GM12892 (cell line): Measurements from ENCODE around the gene CDKL5.
A peak's percentile ranks its signal among the peaks of the same experiment; 100 is the strongest.
"Not testable (repeated sequence)": the region's sequence is repeated elsewhere in the genome, so short reads cannot be mapped to it uniquely, and the experiment has no call there.

Experiments used
- DNase-seq: peaks from one replicate; pipeline ENCODE4 v3.0.0; 2011; ENCODE audit not compliant: insufficient read length
- FAIRE-seq: peaks from 2 replicates; lab custom pipeline; 2011; peaks lifted over from hg19 to GRCh38; lab: Jason Lieb, UNC
- POLR2A ChIP-seq: IDR thresholded peaks from 2 replicates; pipeline ENCODE4 v1.6.1; 2011; ENCODE audit warnings: low read depth, low read length, control low read depth
- POLR2AphosphoS5 ChIP-seq: IDR thresholded peaks from 2 replicates; pipeline ENCODE4 v1.6.1; 2011; ENCODE audit warnings: low read depth, low read length, control low read depth
- TAF1 ChIP-seq: IDR thresholded peaks from 2 replicates; pipeline ENCODE4 v1.6.1; 2011; ENCODE audit warnings: low read depth, mild to moderate bottlenecking, control low read depth, low read length, borderline replicate concordance

The CDKL5 gene

DNA sequence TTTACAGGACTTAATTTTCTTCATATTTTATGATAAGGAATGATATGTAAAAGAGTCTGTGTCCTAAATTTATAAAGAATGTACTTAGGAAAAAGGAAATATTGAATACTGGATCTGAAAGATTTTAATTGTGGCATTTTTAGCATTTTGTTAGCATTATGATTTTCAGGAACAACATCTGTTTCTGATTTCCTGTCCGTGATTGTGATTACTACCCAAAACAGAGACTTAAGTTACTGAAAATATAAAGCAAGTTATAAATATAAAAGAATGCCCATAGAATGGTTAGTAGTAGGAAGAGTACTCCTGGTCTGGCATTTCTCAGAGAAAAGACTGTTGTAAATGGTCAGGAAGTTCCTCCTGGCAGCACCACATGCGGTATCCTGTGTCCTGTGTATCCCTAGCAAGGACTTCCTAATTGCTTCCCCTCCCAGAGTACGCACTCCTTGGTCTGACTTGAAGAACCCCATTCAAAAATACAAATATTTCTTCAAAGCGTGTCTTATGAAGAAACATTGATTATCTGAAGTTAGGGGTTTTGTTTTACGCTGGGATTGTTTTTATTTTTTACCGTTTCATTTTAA is 157.6 kb downstream of the CDKL5 start:
- DNase-seq (no peak), FAIRE-seq (no peak)
- TF ChIP-seq TAF1, result no peak
- no peak for TF ChIP-seq POLR2A
- TF ChIP-seq POLR2AphosphoS5, result no peak

DNA sequence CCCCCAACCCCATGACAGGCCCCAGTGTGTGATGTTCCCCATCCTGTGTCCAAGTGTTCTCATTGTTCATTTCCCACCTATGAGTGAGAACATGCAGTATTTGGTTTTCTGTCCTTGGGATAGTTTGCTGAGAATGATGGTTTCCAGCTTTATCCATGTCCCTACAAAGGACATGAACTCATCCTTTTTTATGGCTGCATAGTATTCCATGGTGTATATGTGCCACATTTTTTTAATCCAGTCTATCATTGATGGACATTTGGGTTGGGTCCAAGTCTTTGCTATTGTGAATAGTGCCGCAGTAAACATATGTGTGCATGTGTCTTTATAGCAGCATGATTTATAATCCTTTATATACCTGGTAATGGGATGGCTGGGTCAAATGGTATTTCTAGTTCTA is 163.9 kb downstream of the CDKL5 start:
- FAIRE-seq, DNase-seq: not testable (repeated sequence)

DNA sequence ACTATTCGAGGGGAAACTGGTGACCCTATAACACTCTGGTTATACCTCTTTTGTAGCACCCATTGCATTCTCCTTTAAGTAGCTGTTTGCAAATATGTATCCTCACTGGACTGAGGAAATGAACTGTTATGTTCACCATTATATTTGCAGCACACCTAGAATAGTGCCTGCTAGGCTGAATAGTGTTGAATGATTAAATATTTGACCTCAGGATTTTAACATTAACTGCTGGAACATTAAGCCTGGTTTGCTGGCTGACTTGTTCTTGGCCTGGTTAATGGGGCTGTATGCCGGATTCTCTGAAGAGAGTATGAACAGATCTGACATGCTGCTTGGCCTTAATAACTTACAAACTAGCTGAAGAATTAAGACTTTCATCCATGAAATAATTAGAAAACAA is 166.4 kb downstream of the CDKL5 start:
- DNase-seq (no peak), FAIRE-seq (no peak)
- TF ChIP-seq TAF1, result no peak
- no peak for TF ChIP-seq POLR2A
- TF ChIP-seq POLR2AphosphoS5, result no peak

DNA sequence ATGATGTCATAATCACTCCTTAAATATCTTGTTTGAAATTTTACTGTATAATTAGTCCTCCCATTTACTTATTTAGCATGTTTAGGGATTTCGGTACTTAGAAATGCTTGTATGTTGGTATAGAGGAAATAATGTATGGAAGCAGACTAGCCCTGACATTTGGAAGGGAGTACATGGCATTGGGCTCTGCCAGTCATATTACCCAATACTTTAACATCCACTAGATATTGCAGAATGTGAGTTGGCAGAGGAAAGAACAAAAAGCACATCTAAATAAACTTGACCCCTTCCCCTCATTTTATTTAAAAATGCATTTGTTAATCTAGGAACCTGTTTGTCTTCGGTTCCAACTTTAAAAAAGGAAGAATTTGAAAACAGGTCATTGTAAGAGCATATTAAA is 168.7 kb downstream of the CDKL5 start:
- DNase-seq (no peak), FAIRE-seq (peak; percentile 5)
- TF ChIP-seq POLR2A, result no peak
- no peak for TF ChIP-seq TAF1
- TF ChIP-seq POLR2AphosphoS5, result no peak

DNA sequence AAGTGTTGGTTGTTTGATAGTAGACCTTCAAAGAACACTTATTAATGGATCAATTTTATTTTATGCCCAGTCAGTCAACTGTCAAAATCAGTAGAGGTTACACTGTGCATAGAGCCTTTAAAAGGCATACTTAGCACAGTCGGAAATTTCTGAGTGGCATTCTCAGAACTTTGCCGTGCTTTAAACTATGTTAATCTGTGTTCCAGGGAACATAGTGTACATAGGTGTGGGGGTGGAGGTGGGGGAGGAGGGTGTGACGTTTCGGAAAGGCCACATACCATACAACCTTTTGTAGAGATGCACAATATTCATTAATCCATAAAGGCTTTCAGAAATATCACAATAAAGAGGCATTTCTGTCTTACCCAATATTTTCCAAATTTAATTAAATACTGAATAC is 170.7 kb downstream of the CDKL5 start:
- FAIRE-seq (no peak), DNase-seq (no peak)
- TF ChIP-seq POLR2A, result no peak
- TF ChIP-seq TAF1, result no peak
- no peak for TF ChIP-seq POLR2AphosphoS5

DNA sequence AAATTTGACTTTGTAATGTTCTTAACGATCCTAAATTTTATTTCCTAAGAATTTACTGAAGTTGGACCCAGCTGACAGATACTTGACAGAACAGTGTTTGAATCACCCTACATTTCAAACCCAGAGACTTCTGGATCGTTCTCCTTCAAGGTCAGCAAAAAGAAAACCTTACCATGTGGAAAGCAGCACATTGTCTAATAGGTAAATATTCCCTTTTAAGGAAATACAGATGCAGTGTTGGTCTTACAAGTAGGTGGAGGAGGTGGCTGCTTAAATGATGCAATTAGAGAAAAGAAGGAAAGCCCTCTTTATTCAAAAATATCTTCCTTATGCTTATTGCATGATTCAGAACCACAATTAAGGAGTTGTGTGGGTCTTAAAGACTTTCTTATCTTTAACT is 173.0 kb downstream of the CDKL5 start:
- no peak for TF ChIP-seq POLR2AphosphoS5
- TF ChIP-seq TAF1, result no peak
- no peak for TF ChIP-seq POLR2A
- DNase-seq, result no peak
- no peak for FAIRE-seq

DNA sequence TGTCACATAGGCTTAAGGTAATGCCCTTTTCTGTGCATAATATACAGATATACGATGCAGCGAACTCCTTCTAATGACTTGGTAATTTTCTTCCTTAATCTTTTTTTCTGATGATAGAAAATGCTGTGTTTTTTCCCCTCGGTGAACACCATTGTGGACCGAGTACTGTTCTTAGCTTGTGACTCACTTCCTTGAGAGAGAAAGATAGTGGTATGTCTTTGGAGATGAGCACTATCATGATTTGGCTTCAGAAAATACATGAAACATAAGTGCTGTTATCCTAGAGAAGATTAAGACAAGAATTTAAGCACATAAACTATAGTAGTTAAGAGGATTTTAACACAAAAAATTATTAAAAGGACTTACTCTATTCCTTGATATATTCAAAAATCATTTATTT is 182.6 kb downstream of the CDKL5 start:
- TF ChIP-seq TAF1, result no peak
- TF ChIP-seq POLR2A, result no peak
- no peak for FAIRE-seq
- no peak for DNase-seq

DNA sequence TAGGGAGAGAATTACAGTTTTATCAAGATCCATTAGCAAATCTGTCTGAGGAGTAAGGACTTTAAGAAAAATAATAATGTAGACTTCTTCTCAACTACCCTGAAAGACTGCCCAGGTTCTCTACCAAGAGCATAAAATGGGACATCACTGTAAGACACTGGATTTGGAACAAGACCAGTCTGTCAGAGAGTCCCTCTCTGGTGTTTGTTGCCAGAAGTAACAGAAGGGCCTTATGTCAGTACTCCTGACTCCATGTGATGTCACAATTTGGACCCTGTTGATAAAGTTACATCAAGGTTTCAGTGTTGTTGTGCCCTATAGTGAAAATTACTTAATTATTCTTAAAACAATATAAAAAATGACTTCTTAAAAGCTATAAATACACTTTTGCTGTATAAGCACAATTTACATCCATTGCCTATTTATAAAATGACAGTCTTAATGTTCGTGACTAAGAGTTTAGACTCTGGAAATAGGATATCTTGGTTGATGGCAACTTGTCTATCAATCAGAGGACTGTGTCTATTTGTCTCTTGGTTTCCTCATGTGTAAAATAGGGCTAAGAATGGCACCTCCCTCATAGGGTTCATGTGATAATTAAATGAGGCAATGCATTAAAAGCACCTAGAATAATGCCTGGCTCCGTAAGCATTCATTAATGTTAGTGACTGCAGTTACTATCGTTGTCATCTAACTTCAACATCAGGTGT is 188.7 kb downstream of the CDKL5 start:
- DNase-seq (no peak), FAIRE-seq (no peak)
- TF ChIP-seq POLR2AphosphoS5 (no peak), POLR2A (no peak), TAF1 (no peak)

DNA sequence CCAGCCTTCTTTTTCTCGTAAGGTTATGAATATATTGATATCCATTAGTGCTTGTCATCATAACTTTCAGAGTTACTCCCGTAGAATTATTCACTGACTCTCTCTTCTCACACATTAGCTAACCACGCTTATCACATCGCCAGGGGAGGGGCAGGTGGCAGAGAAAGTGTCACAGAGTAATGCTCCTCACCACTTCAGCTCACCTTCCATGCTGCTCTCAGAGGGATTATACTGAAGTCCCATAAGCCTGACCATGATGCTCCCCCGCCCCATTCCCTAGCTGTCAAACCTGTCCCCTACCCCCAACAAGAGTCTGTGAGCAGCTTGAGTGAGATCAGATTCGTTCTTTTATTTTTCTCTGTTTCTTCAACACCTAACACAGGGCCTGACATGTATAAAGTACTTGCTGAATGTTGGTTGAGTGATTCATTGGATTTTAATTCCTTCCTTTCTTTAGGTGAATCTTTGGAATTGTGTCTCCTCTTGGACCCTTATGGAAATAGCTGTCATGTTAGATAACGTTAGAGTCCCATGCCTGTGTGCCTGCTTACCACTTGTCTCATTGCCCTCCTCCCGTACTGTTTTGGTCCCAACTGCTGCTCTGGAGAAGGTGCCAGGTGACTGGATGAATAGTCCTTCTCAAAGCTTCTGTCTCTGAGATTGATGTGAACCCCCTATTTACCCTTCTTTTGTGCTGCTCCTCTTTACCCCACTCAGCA is 191.4 kb downstream of the CDKL5 start:
- no peak for TF ChIP-seq POLR2A
- no peak for TF ChIP-seq POLR2AphosphoS5
- no peak for TF ChIP-seq TAF1
- no peak for DNase-seq
- no peak for FAIRE-seq

DNA sequence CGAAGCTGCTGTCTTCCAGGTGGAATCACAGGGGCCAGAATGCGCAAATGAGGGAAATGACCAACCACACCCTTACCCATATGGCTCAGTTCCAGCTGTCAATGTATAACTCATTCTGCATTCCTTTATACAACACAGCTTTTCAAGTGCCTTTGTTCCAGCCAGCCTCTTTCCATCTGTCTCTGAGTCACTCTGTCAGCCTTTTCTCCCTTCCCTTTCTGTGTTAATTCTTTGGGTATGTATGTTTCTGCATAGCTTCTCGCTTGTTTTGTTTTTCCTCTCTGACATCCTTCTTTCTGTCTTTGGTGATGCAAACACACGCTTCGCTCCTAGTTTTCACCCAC is 192.0 kb downstream of the CDKL5 start:
- DNase-seq, result no peak
- TF ChIP-seq TAF1 (no peak), POLR2A (no peak), POLR2AphosphoS5 (no peak)
- no peak for FAIRE-seq

DNA sequence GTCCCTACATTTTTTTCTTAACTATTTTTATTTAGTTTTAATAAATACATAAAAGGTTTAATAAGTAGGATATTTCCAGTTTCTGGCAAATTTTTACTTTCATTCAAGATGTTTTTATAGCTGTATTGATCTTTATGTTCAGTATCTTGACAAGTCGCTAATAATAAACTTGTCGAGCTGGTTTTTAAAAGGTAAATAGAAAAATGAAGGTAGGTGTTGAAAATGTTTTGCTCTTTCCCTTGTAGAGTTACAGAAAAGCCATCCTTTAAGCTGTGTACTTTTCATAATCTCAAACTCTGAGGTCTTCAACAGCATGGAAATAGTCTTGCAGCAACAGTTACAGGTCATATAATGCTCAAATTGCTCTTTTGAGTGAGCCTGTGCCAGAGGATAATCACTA is 193.9 kb downstream of the CDKL5 start:
- DNase-seq (no peak), FAIRE-seq (no peak)
- TF ChIP-seq POLR2A, result no peak
- no peak for TF ChIP-seq POLR2AphosphoS5
- no peak for TF ChIP-seq TAF1

DNA sequence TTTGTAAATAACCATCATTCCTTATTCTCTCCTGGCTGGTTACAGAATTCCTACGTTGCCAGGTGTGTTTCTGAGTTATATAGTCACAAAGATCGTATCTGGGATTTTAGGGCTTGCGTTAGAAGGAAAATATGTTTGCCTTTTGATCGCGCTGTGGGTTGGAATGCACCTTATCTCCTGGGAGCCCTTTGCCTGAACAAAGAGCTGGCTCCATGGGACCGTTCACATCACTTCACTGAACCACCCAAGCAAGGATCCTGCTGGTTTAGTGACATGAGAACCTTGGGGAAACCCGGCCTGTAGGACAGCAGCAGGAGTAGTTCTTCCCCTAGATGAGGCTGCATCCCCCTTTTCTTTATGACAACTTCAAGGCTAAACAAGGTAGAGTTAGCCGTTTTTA is 194.9 kb downstream of the CDKL5 start:
- no peak for DNase-seq
- no peak for FAIRE-seq
- TF ChIP-seq POLR2A, result no peak
- TF ChIP-seq POLR2AphosphoS5, result no peak
- no peak for TF ChIP-seq TAF1

DNA sequence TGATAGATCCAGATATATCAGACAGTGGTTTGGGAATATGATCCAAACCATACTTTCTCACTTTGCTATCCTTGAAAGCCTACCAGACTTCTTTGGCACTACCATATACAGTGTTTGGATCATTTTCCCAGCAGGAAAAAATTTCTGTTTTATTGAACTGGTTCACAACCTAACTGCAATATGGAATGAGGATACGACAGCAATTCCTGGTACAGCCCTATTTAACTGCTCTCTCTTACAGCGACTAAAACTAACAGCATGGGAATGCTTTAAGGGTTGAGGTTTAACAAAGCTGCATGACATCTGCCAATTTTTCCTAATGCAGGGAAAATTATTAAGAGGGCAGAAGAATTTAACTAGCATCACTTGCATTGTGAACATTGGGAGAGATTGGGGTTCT is 199.2 kb downstream of the CDKL5 start:
- FAIRE-seq (no peak), DNase-seq (no peak)
- TF ChIP-seq TAF1, result no peak
- no peak for TF ChIP-seq POLR2AphosphoS5
